HG03064 (cell line): ENCODE results near the gene AFAP1.
A peak's percentile ranks its signal among the peaks of the same experiment; 100 is the strongest.

Experiments used
- ATAC-seq: cut with Tn5 transposase; IDR thresholded peaks from one replicate; pipeline ENCODE4 v1.9.1; 2021; ENCODE audit warnings: low read depth; ENCODE audit not compliant: unreplicated experiment

The AFAP1 gene

DNA sequence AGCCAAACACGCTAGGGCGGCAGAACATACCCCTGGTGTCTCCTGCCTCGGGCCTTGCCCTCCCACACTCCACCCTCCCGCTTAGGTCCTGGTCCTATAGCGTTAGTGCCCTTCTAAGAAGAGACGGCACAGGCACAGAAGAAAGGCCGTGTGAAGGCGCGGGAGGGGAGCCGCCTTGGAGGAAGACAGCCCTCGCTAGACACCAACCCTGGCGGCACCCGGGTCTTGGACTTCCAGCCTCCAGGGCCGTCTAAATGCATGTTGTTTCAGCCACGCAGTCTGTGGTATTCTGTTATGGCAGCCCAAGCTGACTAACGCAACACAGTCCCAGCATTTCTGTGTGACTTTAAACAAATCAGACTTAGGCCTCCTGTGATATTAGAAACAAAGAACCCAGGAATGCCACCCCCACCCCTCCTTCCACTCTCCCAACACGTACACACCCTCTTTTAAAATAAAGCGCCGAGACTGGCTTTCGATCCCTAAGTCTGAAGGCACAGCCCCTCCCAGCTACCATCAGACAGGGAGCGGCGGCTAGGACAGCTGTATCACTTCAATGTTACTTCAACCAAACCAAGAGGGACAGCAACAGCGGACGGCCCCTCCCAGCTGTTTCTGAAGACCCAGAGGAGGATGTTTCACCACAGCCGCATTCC is 128.0 kb downstream of the AFAP1 start:
- no peak for ATAC-seq

GRCh38 chr4:7810783-7811535 is 128.7 kb downstream of the AFAP1 start:
- ATAC-seq = no peak

GRCh38 chr4:7808752-7809151 is 130.9 kb downstream of the AFAP1 start:
- ATAC-seq = no peak

GRCh38 chr4:7808181-7808580 is 131.5 kb downstream of the AFAP1 start:
- no peak for ATAC-seq

- ATAC-seq = no peak
These were observed 132.2 kb downstream of the AFAP1 start for GRCh38 chr4:7807351-7807921.

DNA sequence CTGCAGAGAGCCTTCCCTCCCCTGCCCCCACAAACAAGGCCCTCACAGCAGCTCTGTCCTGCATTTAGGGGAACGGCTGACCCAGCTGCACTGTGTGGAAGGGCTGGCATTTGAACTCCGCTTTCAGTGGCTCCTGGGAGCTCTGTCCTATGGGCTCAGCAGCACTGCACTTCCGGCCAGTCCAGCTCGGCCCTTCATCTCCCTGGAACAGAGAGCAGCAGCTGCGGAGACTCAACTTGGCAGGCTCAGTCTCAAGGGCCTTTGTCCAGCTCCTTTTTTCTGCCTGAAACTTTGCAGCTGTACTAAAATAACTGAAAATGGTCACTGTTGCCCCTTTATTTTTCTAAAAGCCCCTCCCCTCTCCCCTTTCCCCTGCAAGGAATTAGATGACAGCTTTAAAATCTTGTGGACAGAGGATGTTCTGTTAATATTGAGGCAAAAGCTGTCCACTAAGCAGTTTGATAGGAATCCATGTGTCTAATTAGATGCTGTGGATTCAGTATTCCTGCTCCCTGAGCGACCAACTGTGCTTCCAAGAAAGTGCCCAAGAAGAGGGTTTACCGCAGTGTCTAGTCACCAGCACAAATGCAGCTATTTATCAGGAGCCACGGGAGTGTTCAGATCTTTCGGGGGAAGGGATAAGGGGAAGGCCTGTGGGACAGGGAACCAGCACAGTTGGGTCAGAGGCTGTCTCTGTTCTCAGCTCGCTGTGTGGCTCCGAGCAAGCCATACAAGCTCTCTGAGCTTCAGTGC is 133.1 kb downstream of the AFAP1 start:
- no peak for ATAC-seq

GRCh38 chr4:7805533-7806337 is 133.9 kb downstream of the AFAP1 start:
- ATAC-seq = no peak

- ATAC-seq = no peak
These were observed 134.8 kb downstream of the AFAP1 start for GRCh38 chr4:7804756-7805385.

- no peak for ATAC-seq
These were observed 135.5 kb downstream of the AFAP1 start for GRCh38 chr4:7803992-7804755.

DNA sequence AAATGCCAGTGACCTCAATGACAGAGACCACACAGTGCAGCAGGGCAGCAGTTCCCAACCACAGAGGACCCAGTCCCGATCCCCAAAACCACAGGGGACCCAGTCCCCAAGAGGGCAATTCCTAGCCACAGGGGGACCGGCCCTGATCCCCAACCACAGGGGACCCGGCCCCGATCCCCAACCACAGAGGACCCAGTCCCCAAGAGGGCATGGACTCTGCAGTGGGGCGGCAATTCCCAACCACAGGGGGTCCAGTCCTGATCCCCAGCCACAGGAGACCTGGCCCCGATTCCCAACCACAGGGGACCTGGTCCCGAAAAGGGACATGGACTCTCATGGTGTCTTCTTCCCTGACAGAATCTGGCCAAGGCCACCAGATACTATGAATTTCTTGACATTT is 136.3 kb downstream of the AFAP1 start:
- no peak for ATAC-seq

DNA sequence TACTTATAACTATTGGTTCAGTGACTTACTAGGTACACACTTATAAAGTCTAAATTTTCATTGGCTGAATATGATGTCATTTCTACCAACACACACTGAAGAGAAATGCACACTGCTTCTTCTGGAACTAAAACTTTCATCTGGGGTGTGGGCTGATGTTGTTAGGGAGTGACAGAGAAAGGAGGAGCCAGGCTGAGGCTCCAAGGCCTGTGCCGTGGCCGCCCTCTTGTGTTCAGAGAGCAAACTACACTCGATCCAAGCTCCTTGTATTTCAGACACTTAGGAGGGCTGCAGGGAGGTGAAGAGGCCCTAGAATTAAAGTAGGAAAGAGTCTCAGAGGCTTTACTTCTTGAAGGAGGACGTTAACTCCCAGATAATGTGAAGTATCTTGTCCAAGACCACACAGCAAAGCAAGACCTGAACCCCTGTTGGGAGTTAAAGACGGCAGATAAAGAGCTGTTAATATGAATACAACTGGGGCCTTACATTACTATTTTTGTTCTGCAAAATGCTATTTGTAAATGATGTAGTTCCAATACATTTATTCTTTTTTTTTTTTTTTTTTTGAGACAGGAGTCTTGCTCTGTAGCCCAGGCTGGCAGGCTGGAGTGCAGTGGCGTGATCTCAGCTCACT is 137.5 kb downstream of the AFAP1 start:
- ATAC-seq = peak; percentile 86

DNA sequence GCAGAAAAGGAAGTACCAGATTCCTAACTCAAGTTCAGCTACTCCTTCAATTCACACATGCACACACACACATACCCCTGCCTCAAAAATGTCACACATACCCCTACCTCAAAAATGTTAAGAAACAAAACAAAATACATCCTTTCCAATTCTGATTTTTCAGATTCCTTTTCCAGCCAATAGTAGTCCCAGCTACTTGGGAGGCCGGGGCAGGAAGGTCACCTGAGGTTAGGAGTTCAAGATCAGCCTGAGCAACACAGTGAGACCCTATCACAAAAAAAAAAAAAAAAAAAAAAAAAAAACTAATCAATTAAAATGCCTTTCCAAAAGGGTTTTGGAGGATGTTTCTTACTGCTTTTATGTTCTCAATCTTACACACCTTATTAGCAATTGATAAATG is 138.0 kb downstream of the AFAP1 start:
- ATAC-seq = no peak

DNA sequence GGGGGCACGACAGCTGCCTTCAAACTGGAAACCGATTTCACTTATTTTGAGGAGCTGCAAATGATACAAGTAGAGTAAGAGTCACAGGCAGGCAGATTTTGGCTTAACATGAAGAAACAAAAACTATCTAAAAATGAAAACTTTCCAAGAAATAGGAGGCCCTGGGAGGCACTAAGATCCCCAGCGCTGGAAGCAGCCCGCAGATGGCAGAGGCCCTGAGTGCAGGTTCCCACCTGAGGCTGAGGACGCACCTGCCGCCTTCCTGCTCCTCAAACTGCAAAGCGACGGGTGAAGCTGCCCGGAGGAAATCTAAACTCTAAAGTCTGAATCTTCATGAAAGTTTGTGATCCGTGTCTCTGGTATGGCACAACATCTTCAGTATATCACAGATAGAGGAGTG is 138.7 kb downstream of the AFAP1 start:
- no peak for ATAC-seq

- no peak for ATAC-seq
These were observed 139.3 kb downstream of the AFAP1 start for GRCh38 chr4:7800410-7800809.

- no peak for ATAC-seq
These were observed 139.9 kb downstream of the AFAP1 start for GRCh38 chr4:7799736-7800135.

- no peak for ATAC-seq
These were observed 140.4 kb downstream of the AFAP1 start for GRCh38 chr4:7799306-7799705.

GRCh38 chr4:7798178-7798995 is 141.3 kb downstream of the AFAP1 start:
- no peak for ATAC-seq

- no peak for ATAC-seq
These were observed 142.3 kb downstream of the AFAP1 start for GRCh38 chr4:7797330-7797729.
